Left hindlimb (tissue), 1 donor: ENCODE measurements around the gene KLF5.
"Not testable (repeated sequence)": the region's sequence is repeated elsewhere in the genome, so short reads cannot be mapped to it uniquely, and the experiment has no call there.

ENCODE experiments used
- DNase-seq: peaks from one replicate; pipeline ENCODE4 v3.0.0-alpha.2; 2018

The KLF5 gene

GRCh38 chr13:73090116-73090822 lies 31.5 kb downstream of the KLF5 start:
- no peak for DNase-seq

DNA sequence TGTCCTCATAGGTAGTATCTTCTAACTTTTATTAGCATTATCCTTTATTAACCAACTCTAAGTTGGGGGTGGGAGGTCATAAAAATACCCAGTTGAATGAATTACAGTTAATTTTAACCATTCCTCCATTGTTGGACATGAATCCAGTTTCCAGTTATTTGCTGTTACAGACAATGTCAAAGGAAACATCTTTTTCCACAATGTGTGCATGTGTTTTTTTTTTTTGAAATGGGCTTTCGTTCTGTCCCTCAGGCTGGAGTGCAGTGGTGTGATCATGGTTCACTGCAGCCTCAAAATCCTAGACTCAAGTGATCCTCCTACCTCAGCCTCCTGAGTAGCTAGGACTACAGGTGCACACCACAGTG lies 32.0 kb downstream of the KLF5 start:
- no peak for DNase-seq

GRCh38 chr13:73092829-73093228 lies 34.0 kb downstream of the KLF5 start:
- DNase-seq, result no peak

DNA sequence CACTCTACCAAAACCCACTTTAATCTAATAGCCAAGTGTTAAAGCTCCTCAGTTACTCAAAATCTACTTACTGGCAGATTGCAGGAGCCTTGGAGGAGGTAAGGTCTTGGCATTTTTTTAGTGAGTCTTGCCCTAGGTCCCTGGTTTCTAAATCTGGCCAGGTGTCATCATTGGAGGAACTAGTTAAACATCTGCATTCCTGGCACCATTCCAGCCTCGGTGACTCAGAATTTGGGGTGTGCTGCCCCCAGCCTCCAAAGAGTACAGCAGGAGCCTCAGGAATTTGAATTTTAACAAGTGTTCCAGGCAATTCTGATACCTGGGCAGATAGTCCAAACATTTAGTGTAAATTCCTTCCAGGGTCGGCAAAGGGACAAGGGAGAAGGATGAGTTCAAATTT lies 37.4 kb downstream of the KLF5 start:
- no peak for DNase-seq

DNA sequence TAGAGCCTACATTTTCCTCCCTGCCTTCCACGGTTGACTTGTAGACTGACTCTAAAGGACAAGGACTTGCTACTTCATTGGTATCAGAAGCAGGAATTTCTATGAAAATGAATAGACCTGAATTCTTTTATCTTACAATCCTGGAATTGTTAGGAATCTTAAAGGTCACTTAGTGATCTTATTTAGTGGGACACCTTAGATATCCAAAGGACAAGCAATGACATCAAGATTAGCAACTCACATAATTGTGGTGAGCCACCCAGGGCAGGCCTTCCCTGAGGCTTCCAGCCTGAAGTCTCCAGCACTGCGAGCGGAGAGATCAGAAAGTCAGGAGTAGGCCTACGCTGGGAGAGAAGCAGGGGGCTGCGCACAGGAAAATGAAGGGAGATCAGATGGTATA lies 37.8 kb downstream of the KLF5 start:
- no peak for DNase-seq

DNA sequence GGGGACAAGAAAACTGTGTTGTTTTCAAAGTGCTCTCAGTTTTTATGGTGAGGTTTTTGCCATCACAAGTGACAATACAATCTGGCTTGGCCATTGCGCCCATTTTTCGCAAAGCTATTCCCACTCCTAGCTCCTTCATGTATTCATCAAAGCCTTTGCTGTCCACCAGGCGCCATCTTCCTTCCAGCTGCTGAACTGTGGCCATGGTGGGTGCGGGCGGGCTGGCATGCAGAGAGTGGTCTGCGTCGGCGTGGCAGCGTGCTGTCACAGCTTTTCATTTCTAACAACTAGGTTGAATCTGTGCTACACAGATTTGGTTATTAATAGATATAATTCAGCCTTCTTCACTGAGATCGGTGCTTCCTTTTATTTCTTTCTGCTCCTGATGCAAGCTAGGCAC lies 42.0 kb downstream of the KLF5 start:
- not testable (repeated sequence) for DNase-seq

DNA sequence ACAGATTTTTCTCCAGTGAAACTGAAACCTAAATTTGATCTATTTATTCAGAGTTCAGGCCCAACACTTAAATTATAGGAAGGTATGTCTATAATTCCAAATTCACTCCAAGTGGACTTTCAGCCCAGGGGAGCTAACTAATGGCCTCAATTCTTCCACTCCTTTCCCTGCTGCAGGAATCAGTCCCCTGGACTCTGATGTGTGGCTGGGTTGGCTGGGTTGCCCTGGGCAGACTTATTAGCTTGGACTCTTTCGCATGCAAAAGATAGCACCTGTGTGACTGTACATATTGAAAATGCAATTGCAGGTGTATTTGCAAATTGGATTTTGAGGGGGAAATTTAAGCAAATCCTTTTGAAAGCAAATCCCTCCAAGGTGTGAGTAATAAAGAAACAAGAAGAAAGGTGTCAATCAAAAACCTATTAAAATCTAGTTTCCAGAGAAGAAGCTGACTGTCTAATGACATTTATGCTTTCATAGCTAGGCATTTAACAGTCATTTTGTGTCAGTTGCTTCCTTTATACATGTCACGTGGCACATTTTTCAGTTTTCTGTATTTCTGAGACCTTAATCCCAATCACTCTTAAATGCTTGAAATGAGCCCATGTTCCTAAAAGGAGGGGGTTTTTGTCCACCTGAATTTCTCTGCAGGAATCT lies 42.7 kb downstream of the KLF5 start:
- no peak for DNase-seq

GRCh38 chr13:73103238-73103637 lies 44.4 kb downstream of the KLF5 start:
- no peak for DNase-seq

DNA sequence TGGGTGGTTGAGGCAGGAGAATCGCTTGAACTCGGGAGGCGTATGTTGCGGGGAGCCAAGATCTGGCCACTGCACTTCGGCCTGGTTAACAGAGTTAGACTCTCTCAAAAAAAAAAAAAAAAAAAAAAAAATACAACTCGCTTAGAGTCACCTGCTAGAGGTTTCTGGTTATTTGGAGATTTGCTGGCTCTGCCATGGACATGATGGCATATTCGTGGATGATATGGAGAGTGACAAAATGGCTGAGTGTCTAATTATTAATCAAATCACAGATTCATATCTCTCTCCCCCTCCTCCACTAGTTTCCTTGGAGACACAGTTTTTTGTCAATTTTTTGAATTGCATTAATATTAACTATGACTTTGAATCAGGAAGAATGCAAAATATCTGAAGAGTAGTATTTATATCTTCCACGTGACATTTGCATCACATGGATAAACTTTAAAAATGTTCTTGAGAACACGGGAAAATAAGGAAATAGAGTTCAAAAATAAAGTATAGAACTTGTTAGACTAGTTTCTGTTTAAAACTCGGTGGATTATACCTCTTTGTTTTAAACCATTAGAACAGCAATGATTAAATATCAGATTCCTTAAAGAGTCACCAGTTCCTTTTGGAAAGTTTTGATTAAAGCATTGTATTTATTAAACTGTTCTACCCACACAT lies 47.8 kb downstream of the KLF5 start:
- DNase-seq, result no peak

GRCh38 chr13:73107481-73107880 lies 48.7 kb downstream of the KLF5 start:
- DNase-seq, result no peak

- no peak for DNase-seq
These were observed 49.2 kb downstream of the KLF5 start for GRCh38 chr13:73107970-73108369.

DNA sequence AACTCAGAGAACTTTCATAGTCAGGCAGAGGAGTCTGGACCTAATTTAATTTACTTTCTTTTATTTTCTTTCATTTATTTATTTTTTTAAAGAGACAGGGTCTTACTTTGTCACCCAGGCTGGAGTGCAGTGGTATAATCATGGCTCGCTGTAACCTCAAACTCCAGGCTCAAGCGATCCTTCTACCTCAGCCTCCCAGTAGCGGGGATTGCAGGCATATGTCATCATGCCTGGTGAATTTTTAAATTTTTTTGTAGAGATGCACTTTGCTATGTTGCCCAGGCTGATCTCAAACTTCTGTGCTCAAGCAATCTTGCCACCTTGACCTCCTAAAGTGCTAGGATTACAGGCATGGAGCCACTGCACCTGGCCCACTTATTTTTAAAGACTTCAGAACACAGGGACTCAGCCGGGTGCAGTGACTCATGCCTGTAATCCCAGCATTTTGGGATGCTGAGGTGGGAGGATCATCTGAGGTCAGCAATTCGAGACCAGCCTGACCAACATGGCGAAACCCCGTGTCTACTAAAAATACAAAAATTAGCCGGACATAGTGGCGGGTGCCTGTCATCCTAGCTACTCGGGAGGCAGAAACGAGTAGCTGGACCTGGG lies 50.6 kb downstream of the KLF5 start:
- no peak for DNase-seq

DNA sequence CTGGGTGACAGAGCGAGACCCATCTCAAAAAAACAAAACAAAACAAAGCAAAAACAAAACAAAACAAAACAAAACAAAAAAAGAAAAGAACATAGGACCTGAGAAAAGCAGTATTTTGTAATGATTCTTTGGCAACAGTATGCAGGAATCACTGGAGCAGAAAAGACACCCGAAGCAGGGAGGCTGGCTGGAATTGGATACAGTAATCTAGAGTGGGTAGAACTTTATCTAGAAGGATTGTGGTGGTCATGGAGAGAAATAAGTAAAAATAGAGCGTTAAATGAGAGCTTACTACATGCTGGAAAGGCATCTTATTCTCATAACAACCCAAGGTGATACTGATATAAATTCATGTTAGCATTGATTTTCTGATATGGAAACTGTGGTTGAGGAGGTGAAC lies 51.2 kb downstream of the KLF5 start:
- DNase-seq, result no peak

DNA sequence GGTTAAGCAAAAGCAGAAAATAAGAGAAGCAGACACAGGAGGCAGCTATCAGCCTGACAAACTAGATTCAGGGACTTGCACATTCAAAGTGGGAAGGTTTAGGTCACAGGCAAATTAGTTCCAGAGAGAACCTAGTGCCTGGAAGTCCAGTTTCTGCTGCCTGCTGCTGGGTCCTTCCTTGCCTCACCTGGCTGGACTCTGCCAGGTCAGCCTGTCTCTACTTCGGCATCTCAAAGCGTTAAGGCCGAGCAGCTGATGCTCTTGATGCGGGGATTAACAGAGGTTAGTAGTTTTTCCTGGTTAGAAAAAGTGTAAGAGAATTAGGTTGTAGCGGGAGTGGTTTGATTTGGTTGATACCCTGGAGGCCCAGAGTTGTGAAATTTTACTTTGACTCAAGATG lies 52.0 kb downstream of the KLF5 start:
- no peak for DNase-seq

DNA sequence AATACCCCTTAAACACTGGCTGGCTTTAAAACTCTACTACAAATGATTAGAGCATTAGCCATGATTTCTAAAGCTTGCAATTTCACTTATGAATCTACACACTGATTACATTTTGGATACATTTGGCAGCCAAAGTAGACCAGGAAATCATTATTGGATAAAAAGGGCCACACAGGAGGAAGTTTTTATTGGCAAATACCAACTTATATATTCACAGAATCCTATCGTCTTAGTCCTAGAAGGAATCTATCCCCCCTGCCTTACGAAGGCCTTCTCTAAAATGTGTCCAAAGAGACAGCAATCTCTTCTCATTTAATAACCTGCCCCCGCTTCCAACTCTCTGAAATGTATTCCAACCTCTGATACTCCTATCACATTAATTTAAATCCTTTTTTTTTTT lies 52.5 kb downstream of the KLF5 start:
- DNase-seq, result no peak

DNA sequence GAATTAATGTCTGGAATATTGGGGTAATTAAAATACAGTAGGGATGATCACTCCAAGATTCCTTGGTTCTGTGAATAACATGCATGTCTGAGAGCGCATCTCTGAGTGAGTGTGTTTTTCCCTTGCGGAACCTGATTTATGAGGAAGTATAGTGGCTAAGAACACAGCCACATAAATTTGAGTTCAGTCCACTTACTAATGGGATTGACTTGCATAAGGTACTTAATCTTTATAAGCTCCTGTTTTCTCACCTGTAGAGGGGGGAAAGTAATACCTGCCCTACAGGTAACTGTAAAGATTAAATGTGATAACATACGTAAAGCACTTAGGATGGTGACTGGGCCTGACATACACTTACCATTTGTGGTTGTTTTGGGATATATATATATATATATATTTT lies 60.8 kb downstream of the KLF5 start:
- DNase-seq, result no peak
